B cell (primary cell): ENCODE results near the gene SEPTIN5. TPM values are rescaled to one million over a fixed set of nuclear protein-coding genes. Genes with fewer than 3 reads are reported as not detected.
A peak's percentile ranks its signal among the peaks of the same experiment; 100 is the strongest.

Source experiments
- ATAC-seq: fragments of 200-7000 bp; cut with Tn5 transposase; one replicate; pipeline ENCODE4 v1.10.0; 2021; ENCODE audit warnings: low read depth, mild to moderate bottlenecking, moderate number of reproducible peaks, moderate library complexity
- CTCF ChIA-PET: fragments of 350-600 bp; sonication (Branson Sonifier 250); formaldehyde crosslinking; loops from one replicate; lab custom pipeline; 2021; ENCODE audit warnings: antibody characterized with exemption, inconsistent platforms; lab: Charles Lee
- POLR2A ChIA-PET: fragments of 350-600 bp; sonication (Branson Sonifier 250); formaldehyde crosslinking; loops from one replicate; lab custom pipeline; 2021; ENCODE audit warnings: antibody characterized with exemption; lab: Charles Lee
- DNase-seq: peaks from one replicate; pipeline ENCODE4 v3.0.0; 2013
- H2AFZ ChIP-seq: 2 replicates; pipeline ENCODE4 v1.6.1; 2012; ENCODE audit warnings: mild to moderate bottlenecking, low read depth, low read length; ENCODE audit not compliant: insufficient read depth, poor library complexity, severe bottlenecking
- H3K27ac ChIP-seq, 2 donors: 1 replicate in 1 of 2; 2 replicates in 1 of 2; pipeline ENCODE4 v1.5.1; 2012 to 2013; ENCODE audit warnings: low read length in 2 of 2, mild to moderate bottlenecking in 2 of 2, moderate library complexity in 1 of 2
- H3K27me3 ChIP-seq, 4 experiments: fragments of 200-600 bp in 1 of 4; sonication (generic) in 1 of 4; replicated peaks in 1 of 4; 1 replicate in 2 of 4; 2 replicates in 2 of 4; pipeline versions ENCODE4 v1.6.1 to v1.7.0; 2013 to 2016; ENCODE audit warnings: low read length in 3 of 4, mild to moderate bottlenecking in 2 of 4, mixed read lengths in 1 of 4, moderate library complexity in 1 of 4; ENCODE audit not compliant: insufficient read depth in 4 of 4, control insufficient read depth in 3 of 4; ENCODE audit errors: control extremely low read depth in 1 of 4
- H3K36me3 ChIP-seq, 2 experiments: replicated peaks in 1 of 2; 1 replicate in 1 of 2; 2 replicates in 1 of 2; pipeline versions ENCODE4 v1.6.1 to v1.7.1; 2013; ENCODE audit warnings: low read length in 1 of 2; ENCODE audit not compliant: insufficient read depth in 2 of 2, control insufficient read depth in 1 of 2; ENCODE audit errors: control extremely low read depth in 1 of 2, extremely low read depth in 1 of 2
- H3K4me1 ChIP-seq, 2 donors: fragments of 200-600 bp in 1 of 2; sonication (generic) in 1 of 2; 1 replicate in 1 of 2; 2 replicates in 1 of 2; pipeline versions ENCODE4 v1.5.1 to v1.6.1; 2013 to 2017; ENCODE audit warnings: low read length in 2 of 2; ENCODE audit not compliant: control insufficient read depth in 2 of 2, insufficient read depth in 2 of 2
- H3K4me2 ChIP-seq: replicated peaks from 2 replicates; pipeline ENCODE3; 2012; ENCODE audit warnings: mild to moderate bottlenecking, low read depth, low read length; ENCODE audit not compliant: poor library complexity, severe bottlenecking
- H3K4me3 ChIP-seq, 5 experiments: fragments of 200-600 bp in 1 of 5; sonication (generic) in 1 of 5; 1 replicate in 3 of 5; 2 replicates in 2 of 5; pipeline versions ENCODE4 v1.5.1 to v1.7.0; 2011 to 2016; ENCODE audit warnings: low read length in 4 of 5, mild to moderate bottlenecking in 4 of 5, low read depth in 2 of 5, control low read depth in 1 of 5, moderate library complexity in 1 of 5; ENCODE audit not compliant: insufficient read depth in 1 of 5; ENCODE audit errors: control extremely low read depth in 1 of 5, extremely low read depth in 1 of 5
- H3K79me2 ChIP-seq: fragments of 200-600 bp; sonication (generic); one replicate; pipeline ENCODE4 v1.6.0; 2016; ENCODE audit warnings: low read length; ENCODE audit not compliant: control insufficient read depth, insufficient read depth
- H3K9ac ChIP-seq: fragments of 200-600 bp; sonication (generic); 2 replicates; pipeline ENCODE4 v1.6.1; 2017; ENCODE audit warnings: mild to moderate bottlenecking, low read length, moderate library complexity
- H3K9me3 ChIP-seq, 3 donors: one replicate each; pipeline versions ENCODE4 v1.6.1 to v1.7.1; 2013; ENCODE audit warnings: low read length in 2 of 3; ENCODE audit not compliant: control insufficient read depth in 2 of 3, insufficient read depth in 1 of 3; ENCODE audit errors: control extremely low read depth in 1 of 3
- H4K20me1 ChIP-seq: 2 replicates; pipeline ENCODE4 v1.6.0; 2012; ENCODE audit warnings: mild to moderate bottlenecking, low read length; ENCODE audit not compliant: insufficient read depth, control insufficient read depth, poor library complexity, severe bottlenecking
- H3K27ac Mint-ChIP-seq: one replicate; pipeline ENCODE4 v1.8.0; 2021; ENCODE audit warnings: mixed read lengths
- H3K27me3 Mint-ChIP-seq: one replicate; pipeline ENCODE4 v1.8.0; 2021; ENCODE audit warnings: mixed read lengths
- H3K4me1 Mint-ChIP-seq: one replicate; pipeline ENCODE4 v1.8.0; 2021; ENCODE audit warnings: mixed read lengths
- H3K4me3 Mint-ChIP-seq: one replicate; pipeline ENCODE4 v1.8.0; 2021; ENCODE audit warnings: mixed read lengths
- H3K9me3 Mint-ChIP-seq: one replicate; pipeline ENCODE4 v1.8.0; 2022; ENCODE audit warnings: mixed read lengths; ENCODE audit not compliant: insufficient read depth
- CTCF ChIP-seq: fragments of 200-600 bp; IDR thresholded peaks from one replicate; pipeline ENCODE4 v1.8.0; 2022; ENCODE audit warnings: antibody characterized with exemption, mild to moderate bottlenecking
- EZH2 ChIP-seq: IDR thresholded peaks from 2 replicates; pipeline ENCODE4 v1.6.1; 2012; ENCODE audit warnings: borderline replicate concordance, low read depth, mild to moderate bottlenecking, moderate library complexity, low read length; ENCODE audit not compliant: insufficient read depth, poor library complexity, severe bottlenecking
- WGBS: methylation state at CpG from one replicate; pipeline ENCODE4 v1.1.5; 2013; ENCODE audit warnings: missing lambda C conversion rate; ENCODE audit not compliant: insufficient coverage; 5-methylcytosine and 5-hydroxymethylcytosine counted together
- intact Hi-C: fragments of 100-400 bp; cut with micrococcal nuclease; formaldehyde crosslinking; loops from one replicate; pipeline ENCODE4 v1.10.0; 2022
- polyA plus RNA-seq: library from polyadenylated mRNA; depleted of rRNA; stranded (reverse); fragments of >200 nt; gene quantifications from 2 replicates; pipeline ENCODE4 v1.2.3, GENCODE V29; 2012
- total RNA-seq, 2 donors: library from RNA; stranded (reverse); fragments of 120-200 nt in 1 of 2; gene quantifications; 1 replicate in 1 of 2; 2 replicates in 1 of 2; pipeline versions ENCODE4 v1.2.3 to v1.2.4, GENCODE V29; 2013 to 2022

The SEPTIN5 gene
- total and polyA plus RNA-seq, 2 donors (not counting 1 experiment from before 2014, with no cell fraction given): 0.06 TPM; not detected in 1

- intact Hi-C loops: no loop called here
- whole genome bisulfite sequencing: 83% methylated on average over 13 of the region's 14 CpGs
- ChIA-PET POLR2A (no interaction called here), CTCF (interaction anchor here (1.6 kb wide), 1 partner anchor 24 kb away, joined by 4 read pairs; no protein-coding TSS in a partner anchor)
- H3K4me1 Mint-ChIP-seq: peaks cover 22% of the 10 kb centered on the region
- Histone ChIP-seq H3K4me3 (no peak overlapping the region), H2AFZ (no peak overlapping the region), H3K4me2 (no peak overlapping the region), H3K27ac (no peak overlapping the region), H3K9me3 (peaks cover 0 to 16% (median 0%) of the 10 kb centered on the region in 3 donors), H4K20me1 (no peaks in the 10 kb centered on the region), H3K79me2 (no peaks in the 10 kb centered on the region), H3K4me1 (peaks cover 24 to 35% of the 10 kb centered on the region in 2 donors), H3K9ac (no peak overlapping the region), H3K27me3 (peaks cover 0 to 73% (median 32%) of the 10 kb centered on the region in 4 experiments), H3K36me3 (no peaks in the 10 kb centered on the region)
- no peak overlapping the region for H3K27ac Mint-ChIP-seq
- peak overlapping the region; percentile 16 for H3K4me3 Mint-ChIP-seq
- peaks cover 38% of the 10 kb centered on the region for H3K27me3 Mint-ChIP-seq
- DNase-seq (no peak), ATAC-seq (no peak)
- TF ChIP-seq CTCF (no peak), EZH2 (no peak)
- H3K9me3 Mint-ChIP-seq: no peaks in the 10 kb centered on the region
These were observed 39.8 kb downstream of the SEPTIN5 start for GRCh38 chr22:19753996-19754700.

GRCh38 chr22:19754701-19755144 lies 40.4 kb downstream of the SEPTIN5 start:
- ChIA-PET CTCF (no interaction called here), POLR2A (no interaction called here)
- no peaks in the 10 kb centered on the region for H3K79me2 ChIP-seq
- ATAC-seq (no peak), DNase-seq (no peak)
- H3K9me3 Mint-ChIP-seq: no peaks in the 10 kb centered on the region
- H3K27me3 ChIP-seq: peaks cover 0 to 78% (median 36%) of the 10 kb centered on the region in 4 experiments
- no peak overlapping the region for H2AFZ ChIP-seq
- no peaks in the 10 kb centered on the region for H3K36me3 ChIP-seq
- intact Hi-C loops: no loop called here
- H3K27ac Mint-ChIP-seq: no peak overlapping the region
- H3K9ac ChIP-seq: no peak overlapping the region
- H3K4me2 ChIP-seq: peak overlapping the region; percentile 78
- TF ChIP-seq CTCF (no peak), EZH2 (no peak)
- 45% methylated on average over 14 of the region's 14 CpGs for whole genome bisulfite sequencing
- peak overlapping the region; percentile 26 for H3K4me3 Mint-ChIP-seq
- H3K4me1 ChIP-seq: peaks cover 28 to 41% of the 10 kb centered on the region in 2 donors
- no peak overlapping the region for H3K4me3 ChIP-seq
- no peak overlapping the region for H3K27ac ChIP-seq
- peaks cover 0 to 19% (median 0%) of the 10 kb centered on the region in 3 donors for H3K9me3 ChIP-seq
- H4K20me1 ChIP-seq: no peaks in the 10 kb centered on the region
- peaks cover 26% of the 10 kb centered on the region for H3K4me1 Mint-ChIP-seq
- peaks cover 41% of the 10 kb centered on the region for H3K27me3 Mint-ChIP-seq
